GM21423 (cell line): ENCODE data around the gene KATNBL1.
"Not testable (repeated sequence)": the region's sequence is repeated elsewhere in the genome, so short reads cannot be mapped to it uniquely, and the experiment has no call there.

ENCODE experiments used
- ATAC-seq: cut with Tn5 transposase; IDR thresholded peaks from one replicate; pipeline ENCODE4 v1.9.1; 2021; ENCODE audit warnings: mild to moderate bottlenecking, moderate library complexity; ENCODE audit not compliant: unreplicated experiment

KATNBL1 gene

DNA sequence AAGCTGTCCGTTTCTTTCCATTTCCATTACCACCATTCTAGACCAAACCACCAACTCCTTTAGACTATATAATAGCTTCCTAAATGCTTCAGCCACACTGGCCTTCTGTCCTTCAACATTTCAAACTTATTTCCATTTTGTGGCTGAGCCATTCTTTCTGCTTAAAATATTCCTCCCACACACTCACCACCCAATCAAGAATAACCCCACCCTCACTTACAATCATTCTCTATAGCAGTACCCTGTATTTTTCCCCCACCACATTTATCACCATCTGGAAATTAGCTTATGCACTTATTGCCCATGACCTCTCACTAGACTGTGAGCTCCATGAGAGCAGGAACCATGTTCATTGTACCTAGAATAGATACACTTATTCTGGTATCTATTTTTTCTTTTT, 6.6 kb downstream of the KATNBL1 start:
- no peak for ATAC-seq

DNA sequence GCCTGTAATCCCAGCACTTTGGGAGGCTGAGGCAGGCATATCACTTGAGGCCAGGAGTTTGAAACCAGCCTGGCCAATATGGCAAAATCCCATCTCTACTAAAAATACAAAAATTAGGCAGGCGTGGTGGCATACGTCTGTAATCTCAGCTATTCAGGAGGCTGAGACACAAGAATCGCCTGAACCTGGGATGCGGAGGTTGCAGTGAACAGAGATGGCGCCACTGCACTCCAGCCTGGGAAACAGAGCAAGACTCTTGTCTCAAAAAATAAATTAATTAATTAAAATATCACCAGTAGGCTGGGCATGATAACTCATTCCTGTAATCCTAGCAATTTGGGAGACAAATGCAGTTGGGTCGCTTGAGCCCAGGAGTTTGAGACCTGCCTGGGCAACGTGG, 16.6 kb downstream of the KATNBL1 start:
- ATAC-seq = not testable (repeated sequence)

DNA sequence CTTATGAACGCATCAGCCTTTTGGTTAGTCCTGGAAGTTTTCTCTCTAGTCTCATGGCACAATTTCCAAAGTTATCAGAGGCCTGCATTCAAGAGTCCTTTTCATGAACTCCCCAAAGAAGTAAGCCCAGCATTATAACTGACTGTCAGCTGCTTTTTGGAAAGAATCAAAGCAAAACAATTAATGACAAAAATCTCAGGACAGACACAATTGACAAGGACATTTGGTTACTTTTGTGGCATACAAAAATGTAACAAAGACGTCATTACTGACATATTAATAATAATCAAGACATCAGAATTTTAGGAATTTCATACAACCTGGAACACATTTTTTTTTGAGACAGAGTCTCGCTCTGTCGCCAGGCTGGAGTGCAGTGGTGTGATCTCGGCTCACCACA, 21.2 kb downstream of the KATNBL1 start:
- ATAC-seq = no peak

DNA sequence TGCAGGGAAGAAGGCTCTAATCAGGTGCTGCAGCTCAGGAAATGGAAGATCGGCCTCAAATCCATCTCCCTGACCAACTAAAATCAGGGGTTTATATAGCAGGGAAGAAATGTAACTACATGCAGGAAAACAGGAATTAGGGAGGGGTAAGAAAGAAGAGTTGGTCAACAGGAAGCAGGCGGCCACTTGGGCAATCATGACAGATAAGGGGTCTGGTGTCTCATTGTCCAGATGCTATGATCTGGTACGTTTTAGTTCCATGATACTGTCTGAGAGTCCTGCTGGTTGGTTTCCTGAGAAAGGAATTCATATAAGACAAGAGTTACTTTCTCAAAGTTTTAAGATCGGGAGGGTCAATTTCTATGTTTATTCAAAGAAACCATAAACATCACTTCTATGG, 24.2 kb downstream of the KATNBL1 start:
- no peak for ATAC-seq

DNA sequence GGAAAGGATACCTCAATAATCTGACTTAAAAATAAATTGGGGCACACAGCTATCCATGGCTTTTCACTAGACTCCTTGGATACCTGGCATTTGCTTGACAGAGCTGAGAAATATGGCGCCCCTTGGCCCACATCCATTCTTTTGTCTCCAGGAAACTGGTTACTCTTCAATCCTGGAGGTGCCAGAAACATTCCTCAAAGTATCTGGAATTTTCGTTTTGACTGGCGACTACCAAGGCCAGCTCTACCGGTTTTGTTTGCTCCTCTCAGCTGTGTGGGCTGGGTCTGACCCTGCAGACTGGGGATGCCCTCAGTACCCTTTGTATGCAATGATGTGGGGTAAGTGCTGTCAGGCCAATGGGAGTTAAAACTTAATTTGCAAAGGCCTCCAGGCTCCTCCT, 27.0 kb downstream of the KATNBL1 start:
- no peak for ATAC-seq

DNA sequence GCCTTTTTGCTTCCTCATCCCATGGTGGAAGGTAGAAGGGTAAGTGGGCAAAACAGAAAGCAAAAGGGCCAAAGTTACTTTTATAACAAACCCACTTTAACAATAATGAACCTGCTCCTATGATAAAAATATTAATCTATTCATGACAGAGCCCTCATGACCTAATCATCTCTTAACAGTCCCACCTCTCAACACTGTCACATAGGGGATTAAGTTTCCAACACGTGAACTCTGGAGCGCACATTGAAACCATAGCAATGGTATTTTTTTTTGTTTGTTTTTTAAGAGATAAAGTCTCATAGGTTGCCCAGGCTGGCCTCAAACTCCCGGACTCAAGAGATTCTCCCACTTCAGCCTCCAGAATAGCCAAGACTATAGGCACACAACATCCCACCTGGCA, 30.7 kb downstream of the KATNBL1 start:
- ATAC-seq = no peak

DNA sequence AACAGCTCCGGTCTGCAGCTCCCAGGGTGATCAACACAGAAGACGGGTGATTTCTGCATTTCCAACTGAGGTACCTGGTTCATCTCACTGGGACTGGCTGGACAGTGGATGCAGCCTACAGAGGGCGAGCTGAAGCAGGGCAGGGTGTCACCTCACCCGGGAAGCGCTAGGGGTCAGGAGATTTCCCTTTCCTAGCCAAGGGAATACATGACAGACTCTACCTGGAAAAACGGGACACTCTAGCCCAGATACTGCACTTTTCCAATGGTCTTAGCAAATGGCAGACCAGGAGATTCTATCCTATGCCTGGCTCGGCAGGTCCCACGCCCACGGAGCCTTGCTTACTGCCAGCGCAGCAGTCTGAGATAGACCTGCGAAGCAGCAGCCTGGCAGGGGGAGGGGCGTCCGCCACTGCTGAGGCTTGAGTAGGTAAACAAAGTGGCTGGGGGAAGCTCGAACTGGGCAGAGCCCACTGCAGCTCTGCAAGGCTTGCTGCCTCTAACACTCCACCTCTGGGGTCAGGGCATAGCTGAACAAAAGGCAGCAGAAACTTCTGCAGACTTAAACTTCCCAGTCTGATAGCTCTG, 43.8 kb downstream of the KATNBL1 start:
- not testable (repeated sequence) for ATAC-seq

DNA sequence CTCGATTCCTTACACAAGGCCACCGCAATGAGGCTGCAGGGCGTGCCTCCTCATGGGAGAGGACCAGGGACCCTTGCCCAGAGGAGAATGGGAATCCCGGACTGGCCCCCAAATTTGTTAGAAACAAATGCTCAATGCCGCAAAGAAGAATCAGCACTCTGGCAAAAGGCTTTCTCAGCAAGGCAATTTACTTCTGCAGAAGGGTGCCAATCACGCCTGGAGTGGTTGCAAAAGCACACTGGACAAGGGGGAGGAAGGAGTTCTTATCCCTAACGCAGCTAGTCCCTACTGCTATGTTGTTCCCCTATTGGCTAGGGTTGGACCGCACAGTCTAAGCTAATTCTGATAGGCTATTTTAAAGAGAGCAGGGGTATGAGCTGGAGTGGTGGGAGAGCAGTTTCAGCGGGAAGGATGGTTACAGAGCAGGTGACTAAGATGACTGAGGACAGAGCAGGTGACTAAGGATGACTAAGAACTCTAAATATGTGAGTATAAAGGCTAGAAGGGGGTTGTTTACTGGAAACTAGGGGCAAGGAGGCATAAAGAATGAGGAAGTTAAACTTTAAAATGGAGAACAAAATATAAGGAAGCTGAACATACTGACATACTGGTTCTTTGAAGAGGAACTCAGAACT, 48.5 kb downstream of the KATNBL1 start:
- ATAC-seq = no peak

DNA sequence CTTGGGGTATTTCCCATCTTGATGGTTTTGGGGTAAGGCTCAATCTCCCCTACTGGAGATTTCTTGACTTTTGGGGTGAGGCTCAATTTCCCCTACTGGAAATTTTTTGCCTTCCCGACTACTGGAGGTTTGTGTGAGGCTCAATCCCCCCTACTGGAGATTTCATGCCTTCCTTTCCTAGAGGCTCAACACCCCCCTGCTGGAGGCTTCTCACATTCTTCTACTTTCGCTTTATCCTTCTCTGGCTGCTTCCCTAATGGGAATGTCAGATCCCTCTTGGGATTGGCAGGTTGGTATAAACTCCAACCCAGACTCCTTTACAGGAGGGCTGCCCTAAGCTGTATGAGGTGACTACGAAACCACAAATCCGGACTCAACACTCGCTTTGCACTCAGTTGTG, 49.2 kb downstream of the KATNBL1 start:
- no peak for ATAC-seq

DNA sequence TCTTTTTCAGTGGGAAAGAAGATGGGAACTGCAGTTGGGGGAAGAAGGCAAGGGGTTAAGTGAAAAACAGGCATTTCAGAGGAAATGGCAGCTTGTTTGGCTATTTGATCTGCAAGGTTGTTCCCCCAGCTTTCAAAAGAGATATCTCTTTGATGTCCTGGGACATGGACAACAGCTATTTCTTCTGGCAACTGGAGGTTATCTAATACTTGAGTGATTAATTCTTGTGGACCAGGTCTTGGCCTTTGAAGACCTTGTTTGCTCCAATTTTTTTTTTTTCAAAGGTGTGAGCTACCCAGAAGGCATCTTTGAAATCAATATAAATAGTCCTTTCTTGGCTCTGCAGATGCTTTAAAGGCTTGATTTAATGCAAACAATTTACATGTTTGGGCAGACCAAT, 51.5 kb downstream of the KATNBL1 start:
- ATAC-seq = no peak

DNA sequence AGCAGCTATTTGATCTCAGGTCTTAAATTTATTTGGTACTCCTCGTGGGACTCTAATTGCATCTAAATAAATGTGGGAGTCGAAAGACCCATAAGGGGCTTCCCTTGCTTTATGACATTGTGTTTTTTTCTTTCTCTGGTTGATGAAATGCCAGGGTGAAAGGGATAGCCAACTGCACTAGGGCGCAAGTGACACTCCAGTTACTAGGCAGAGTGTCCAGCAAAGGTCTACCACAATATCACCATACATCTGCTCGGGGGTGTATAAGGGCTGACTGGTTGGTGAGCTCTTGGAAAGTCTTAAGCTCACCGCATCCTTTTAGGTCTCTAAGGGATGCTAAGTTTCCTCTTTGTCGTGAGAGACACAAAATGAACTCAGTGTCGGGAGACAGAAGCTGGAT, 54.0 kb downstream of the KATNBL1 start:
- ATAC-seq = no peak

DNA sequence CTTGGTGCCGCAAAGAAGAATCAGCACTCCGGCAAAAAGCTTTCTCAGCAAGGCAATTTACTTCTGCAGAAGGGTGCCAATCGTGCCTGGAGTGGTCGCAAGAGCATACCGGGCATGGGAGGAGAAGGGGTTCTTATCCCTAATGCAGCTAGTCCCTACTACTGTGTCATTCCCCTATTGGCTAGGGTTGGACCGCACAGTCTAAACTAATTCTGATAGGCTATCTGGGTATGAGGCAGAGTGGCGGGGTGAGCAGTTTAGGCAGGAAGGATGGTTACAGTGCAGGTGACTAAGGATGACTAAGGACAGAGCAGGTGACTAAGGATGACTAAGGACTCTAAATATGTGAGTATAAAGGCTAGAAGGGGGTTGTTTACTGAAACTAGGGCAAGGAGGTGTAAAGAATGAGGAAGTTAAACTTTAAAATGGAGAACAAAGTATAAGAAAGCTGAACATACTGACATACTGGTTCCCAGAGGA, 55.1 kb downstream of the KATNBL1 start:
- ATAC-seq = no peak

DNA sequence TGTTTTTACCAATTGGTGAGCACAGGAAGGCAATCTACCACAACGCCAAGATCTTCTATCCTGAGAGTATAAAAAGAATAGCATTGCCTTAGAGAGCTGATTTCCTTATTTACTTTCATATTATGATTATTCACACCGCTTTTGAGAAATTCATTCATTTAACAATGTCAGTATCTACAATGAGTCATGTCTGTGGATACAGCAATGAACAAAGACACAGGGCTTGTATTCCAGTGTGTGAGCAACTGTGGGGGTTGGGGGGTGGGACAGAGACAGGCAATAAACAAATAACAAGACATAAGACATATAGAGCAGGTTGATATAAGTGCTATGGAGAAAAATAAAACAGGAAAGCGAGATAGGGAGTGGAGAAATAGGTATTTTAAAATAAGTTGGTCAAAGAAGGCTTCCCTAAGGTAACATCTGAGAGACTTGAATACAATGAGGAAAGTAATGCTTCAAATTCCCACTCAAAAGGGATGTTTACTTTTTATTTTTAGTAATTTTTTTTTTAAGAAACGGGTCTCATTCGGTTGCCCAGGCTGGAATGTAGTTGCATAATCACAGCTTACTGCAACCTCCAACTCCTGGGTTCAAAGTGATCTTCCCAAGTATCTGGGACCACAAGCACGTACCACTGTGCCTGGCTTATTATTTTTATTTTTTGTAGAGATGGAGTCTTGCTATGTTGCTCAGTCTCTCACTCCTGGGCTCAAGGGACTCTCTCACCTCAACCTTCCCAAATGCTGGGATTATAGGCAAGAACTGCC, 62.3 kb downstream of the KATNBL1 start:
- ATAC-seq = no peak

DNA sequence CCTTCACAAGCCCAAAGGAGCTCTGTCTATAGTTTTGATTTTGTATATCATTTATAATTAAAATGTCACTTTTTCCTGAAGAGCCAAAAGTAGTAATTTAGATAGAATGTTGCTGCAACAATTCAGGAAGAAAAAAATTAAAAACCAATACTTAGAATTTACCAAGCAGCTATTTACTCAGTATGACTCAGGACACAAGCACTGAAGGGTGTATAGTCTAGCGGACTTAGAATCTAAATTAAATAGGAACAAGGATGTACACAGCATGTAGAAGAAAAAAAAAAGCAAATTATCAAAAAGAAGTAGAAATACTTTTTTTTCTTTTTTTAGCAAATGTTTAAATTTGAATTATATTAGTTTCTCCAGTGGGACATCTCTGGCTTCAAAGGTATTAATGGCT, 76.4 kb downstream of the KATNBL1 start:
- no peak for ATAC-seq

DNA sequence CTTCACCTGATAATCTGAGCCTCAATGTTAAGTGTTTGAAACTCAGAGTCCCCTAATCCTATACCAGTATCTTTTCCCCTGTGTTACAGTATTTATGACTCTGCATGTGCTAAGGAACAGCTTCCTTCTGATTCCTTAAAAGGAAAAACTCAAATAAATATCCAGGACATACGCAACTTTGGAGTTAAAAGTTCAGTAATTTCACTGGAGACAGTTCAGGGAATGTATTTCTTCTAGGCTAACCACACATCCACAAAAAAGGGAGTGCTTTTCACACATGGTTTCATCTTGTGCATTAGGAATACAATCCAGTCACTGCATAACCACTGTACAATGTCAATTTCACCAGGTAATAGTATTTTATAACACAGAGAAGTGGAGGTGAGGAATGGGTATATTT, 77.0 kb downstream of the KATNBL1 start:
- ATAC-seq = no peak

DNA sequence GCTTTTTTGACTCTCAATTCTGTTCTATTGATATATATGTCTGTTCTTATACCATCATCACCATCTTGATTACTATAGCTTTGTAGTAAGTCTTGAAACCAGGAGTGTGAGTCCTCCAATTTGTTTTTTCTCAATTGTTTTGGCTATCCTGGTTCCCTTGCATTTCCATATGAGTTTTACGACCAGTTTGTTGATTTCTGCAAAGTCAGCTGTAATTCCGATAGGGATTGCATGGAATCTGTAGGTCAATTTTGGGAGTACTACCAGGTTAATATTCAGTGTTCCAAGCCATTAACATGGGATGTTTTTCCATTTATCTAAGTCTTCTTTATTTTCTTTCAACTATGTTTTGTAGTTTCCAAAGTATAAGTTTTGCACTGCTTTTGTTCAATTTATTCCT, 81.0 kb downstream of the KATNBL1 start:
- ATAC-seq = no peak

DNA sequence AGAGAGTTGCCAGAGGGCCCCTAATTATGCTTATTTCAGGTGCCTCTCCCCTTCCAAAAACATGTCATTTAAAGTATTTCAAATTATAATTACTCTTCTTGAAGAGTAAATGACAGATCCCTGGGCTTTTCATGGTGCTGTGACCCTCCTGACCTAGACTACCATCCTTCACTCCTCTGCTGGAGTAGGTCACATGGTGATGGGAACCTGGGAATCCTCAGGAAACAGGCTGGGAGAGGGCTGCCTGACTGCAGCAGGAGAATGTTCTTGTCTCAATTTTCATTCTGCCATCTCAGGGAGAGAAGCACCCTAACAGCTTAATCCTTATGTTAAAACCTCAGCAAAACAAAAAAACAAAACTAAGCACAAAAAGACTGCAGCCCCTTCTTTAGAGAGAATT, 83.4 kb downstream of the KATNBL1 start:
- no peak for ATAC-seq

DNA sequence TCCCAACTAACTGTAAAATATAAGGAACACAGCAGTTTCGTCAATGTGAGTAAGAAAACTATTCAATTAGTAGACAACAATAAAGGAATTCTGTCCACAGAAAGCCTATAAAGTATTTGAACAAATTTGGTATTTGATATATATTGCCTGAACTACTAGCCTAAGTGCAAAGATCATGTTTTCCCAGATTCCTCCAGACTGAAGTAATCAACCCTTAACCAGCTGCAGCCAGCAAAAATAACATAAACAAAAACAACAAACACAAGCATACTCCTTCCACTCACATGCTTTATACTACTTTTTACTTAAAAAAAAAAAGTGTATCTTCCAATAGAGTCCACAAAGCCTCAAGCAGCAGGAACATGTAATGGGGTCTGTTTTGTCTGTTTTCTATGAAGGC, 84.0 kb downstream of the KATNBL1 start:
- no peak for ATAC-seq

DNA sequence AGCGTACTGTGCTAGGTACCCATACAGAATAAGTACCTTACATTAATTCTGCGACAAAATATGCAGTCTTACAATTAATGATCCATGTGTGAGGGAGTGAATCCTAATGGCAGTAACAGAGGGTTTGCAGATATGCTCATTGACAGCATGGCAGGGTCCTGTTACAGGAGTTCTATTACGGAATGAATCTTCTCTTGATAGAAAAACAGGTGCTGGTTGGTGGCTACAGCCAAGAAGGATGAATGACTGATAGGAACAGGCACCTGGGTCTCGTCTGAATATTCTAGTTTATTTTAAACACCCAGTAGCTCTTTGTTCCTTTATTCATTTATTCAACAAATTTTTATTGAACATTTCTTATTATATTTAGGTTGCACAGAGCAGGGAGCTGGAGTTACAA, 85.2 kb downstream of the KATNBL1 start:
- no peak for ATAC-seq

DNA sequence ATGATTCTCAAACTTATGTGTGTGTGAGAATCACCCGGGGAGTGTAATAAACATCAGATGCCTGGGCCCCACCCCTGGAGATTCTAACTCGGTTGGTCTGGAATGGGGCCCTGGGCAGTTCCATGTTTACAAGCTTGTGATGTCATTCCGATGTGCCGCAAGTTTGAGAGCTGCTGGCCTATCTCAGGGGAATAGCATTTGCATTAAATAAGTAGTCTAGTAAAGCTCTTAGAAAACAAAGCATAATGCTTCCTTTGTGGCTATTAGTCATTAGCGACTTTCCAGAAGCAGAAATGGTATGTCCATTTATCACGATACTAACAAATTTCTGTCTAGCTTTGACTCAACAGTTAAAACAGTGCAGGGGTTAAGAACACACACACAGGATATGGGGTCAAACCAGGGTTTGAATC, 87.1 kb downstream of the KATNBL1 start:
- ATAC-seq = no peak

DNA sequence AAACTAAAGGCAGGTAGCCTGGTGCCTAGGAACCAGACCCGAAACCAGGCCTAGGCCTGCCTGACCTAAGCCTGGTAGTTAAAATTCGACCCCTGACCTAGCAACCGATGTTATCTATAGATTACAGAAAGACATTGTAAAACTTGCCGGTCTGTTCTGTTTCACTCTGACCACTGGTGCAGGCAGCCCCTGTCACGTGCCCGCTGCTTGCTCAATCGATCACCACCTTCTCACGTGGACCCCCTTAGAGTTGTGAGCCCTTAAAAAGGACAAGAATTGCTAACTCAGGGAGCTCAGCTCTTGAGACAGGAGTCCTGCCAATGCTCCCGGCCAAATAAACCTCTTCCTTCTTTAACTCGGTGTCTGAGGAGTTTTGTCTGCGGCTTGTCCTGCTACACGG, 88.1 kb downstream of the KATNBL1 start:
- ATAC-seq = not testable (repeated sequence)

DNA sequence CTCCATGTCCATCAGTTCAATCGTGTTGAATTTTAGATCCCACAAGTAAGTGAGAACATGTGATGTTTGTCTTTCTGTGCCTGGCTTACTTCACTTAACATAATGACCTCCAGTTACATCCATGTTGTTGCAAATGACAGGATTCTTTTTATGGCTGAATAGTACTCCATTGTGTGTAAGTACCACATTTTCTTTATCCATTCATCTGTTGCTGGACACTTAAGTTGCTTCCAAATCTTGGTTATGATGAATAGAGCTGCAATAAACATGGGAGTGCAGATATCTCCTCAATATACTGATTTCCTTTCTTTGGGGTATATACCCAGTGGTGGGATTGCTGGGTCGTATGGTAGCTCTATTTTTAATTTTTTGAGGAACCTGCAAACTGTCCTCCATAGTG, 89.5 kb downstream of the KATNBL1 start:
- not testable (repeated sequence) for ATAC-seq
